Measurements from ENCODE around the gene PNLIPRP1.

PNLIPRP1 gene

DNA sequence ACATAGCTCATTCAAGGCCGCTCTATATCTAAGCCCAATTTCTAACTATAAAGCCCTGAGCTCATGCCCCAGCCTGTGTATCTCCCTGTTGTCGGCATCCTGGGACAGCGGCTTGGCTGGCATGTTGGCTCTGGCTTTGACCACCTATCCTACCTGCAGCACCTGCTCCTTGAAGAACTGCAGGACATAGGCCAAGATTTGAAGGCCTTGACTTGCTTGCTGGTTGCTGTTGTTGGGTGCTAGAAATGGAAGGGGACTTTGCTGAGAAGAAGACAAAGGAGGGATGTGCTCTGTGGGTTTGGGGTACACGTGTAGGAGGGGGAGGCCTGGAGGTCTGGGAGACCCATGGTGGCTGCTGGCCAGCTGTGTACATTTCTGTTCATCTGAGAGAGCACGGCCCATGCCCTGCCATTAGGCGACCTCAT is 41.1 kb downstream of the PNLIPRP1 start:
- no peak for DNase-seq (ENCODE audit: low spot score)

DNA sequence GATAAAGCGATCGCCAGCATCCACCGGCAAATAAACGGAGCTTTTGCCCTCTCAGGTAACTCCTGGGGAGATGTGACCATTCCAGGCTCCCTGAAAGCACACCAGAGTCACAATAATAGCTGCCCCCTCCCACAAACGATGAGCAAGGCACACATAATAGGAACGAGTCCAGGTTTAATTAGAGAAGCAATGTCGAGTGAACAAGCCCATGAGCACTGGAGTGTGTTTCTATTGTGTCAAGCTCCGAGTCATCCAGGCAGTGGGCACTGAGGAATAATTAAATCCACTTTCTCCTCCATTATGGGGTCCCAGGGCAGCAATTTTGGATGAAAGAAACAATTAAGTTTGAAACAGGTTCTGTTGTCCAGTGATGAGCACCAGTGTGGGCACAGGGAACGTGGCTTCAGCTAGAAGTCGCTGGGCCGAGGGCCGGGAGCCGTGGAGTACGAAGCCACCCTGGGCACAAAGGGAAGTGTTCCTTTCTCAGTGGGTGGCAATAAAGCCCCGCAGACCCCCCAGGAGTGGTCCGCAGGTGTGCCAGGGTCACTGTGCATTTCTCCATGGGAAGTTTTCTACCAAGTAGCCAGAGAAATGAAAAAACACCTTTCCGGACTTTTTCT is 41.9 kb downstream of the PNLIPRP1 start:
- no peak for DNase-seq (ENCODE audit: low spot score)

DNA sequence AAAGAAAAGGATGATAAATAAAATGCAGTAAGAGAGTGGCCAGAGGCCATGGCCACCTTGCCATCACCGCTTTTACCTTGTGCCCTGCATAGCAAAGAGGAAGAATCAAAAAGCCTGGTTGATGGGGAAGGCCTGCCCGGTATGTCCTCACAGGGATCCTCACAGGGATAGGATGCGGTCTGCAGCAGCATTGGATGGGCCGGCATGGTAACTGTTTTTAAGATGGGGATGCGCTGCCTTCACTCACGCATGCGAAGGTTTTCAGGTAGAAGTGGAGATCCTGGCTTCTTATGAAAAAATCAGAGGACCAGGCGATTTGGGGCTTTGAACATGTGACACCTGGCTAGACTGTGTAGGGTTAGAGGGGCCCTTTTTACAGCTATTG is 42.4 kb downstream of the PNLIPRP1 start:
- DNase-seq (ENCODE audit: low spot score) = no peak

DNA sequence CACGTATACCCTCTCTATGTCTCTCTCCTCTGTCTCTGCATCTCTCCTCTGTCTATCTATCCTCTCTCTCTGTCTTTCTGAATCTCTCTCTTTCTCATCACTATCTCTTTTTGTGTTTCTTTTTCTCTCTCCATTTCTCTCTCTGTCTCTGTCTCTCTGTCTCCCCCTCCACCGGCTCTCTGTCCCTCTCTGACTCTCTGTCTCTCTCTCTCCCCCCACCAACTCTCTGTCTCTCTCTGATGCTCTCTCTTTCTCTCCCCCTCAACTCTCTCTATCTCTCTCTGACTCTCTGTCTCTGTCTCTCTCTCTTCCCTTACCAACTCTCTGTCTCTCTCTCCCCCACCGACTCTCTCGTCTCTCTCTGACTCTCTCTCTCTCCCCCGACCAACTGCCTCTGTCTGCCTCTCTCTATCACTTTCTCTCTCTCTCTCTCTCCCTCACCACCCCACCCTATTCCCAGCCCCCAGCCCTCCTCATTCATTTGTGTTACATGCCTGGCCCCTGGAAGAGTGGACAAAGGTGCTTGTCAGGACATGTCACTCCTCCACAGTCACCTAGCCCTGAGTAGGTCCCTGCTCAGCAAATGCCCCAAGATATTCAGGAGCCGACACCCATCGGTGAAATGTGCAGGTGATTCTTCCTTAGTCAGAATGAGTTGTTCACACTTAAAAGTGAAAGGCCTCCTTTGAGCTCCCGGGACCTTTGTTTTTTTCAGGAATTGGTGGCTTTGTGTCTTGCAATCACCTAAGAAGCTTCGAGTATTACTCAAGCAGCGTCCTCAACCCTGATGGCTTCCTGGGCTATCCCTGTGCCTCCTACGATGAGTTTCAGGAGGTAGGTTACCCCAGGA is 43.6 kb downstream of the PNLIPRP1 start:
- no peak for DNase-seq (ENCODE audit: low spot score)

DNA sequence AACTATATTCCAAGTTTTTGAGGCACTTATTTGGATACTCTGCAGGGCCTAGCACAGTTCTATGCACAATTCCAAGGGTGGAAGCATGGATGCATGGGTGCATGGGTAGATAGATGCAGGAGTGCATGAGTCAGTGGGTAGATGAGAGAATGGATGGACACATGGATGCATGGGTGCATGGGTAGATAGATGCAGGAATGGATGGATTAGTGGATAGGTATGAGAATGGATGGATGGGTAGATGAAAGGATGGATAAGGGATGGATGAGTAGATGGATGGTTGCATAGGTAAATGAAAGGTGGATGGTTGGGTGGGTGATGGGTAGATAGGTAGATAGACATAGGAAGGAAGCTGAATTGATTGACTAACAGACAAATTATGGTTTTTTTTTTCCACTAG is 45.6 kb downstream of the PNLIPRP1 start:
- DNase-seq (ENCODE audit: low spot score) = no peak

DNA sequence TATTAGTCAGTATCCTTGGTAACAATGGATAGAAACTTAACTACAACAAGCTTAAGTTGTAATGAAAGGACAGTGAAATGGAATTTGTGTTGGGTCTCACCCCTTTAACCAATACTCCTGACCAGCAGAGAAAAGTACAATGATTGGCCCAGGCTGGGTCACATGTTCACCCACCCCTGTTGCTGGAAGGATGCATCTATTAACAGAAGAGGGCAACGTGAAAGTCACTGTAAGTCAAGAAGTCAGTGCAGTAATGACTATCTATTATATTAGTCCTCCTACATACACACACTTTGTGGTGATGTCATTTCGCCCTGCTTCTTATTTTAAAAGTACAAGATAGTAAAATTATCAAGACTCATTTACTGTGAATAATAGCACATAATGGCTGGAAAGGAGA is 46.2 kb downstream of the PNLIPRP1 start:
- no peak for DNase-seq (ENCODE audit: low spot score)

DNA sequence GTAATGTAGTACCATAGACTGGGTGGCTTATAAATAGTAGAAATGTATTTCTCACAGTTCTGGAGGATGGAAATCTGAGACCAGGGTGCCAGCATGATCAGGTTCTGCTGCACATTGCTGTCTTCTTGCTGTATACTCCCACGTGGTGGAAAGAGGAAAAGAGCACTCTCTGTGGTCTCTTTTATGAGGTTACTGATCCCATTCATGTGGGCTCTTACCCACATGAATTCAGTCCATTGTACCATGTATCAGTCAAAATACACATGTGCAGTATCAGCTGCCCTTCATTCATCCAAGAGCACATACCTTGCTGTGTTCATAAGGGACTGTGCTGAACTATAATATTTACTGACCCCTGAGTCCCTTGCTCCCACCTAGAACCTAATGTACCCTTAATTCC is 47.1 kb downstream of the PNLIPRP1 start:
- DNase-seq (ENCODE audit: low spot score) = no peak

DNA sequence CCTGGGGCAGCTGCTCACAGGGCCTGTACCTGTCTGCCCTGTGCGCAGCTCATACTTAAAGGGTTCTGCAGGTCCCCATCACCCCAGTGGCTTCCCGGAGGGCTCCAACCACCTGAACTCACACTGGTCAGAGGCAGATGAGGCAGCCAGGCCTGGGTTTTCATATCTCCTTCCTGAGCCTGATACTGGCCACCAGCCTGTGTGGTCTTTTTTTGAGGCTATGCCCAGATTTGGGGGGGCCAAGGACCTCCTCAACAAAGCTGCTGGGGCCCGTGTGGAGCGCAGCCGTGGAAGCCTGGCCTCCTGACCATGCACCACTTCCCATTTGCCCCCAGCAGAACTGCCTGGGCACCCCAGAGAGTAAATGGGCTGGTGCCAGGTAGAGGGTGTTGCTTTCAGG is 55.7 kb downstream of the PNLIPRP1 start:
- DNase-seq (ENCODE audit: low spot score) = no peak

DNA sequence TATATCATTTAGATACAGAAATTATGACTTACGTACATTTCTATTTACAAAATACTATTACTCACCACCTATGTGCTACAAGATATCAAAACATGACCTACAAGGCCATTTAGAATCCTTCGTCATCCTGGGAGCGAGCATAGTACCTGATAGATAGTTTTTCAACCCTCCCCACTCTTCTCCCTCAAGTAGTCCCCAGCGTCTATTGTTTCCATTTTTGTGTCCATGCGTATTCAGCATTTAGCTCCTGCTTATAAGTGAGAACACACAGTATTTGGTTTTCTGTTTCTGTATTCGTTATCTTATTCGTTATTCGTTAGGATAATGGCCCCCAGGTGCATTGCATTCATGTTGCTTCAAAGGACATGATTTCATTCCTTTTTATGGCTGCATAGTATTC is 58.1 kb downstream of the PNLIPRP1 start:
- no peak for DNase-seq (ENCODE audit: low spot score)

DNA sequence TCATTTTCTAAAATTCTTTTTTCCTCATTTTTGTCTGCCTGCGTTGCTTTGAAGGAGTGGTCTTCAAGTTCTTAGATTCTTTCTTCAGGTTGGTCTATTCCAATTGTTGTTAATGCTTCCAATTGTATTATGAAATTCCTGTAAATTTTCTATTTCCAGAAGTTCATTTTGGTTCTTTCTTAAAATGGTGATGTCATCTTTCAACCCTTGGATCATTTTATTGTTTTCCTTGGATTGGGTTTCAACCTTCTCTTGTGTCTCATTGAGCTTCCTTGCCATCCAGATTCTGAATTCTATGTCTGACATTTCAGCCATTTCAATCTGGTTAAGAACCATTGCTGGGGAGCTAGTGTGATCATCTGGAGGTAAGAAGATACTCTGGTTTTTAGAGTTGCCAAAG is 63.1 kb downstream of the PNLIPRP1 start:
- no peak for DNase-seq (ENCODE audit: low spot score)

DNA sequence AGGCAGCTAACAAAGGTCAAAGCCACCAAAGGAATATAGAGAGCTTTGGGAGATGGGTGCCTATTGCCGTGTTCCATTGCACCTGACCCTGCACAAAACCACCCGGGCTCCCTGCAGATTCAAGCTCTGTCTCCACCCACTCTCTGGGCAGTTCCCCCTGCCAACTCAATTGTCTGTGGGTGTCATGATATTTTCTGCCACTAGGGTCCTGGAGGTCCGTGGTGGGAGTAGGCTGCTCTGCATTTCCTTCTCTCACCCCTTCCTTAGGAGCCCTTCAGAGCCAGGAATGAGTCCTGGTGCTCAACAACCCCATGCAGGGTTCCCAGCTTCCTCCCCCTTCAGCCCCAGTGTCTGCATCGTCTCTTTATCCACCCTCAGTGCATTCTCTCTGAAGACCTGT is 64.1 kb downstream of the PNLIPRP1 start:
- DNase-seq (ENCODE audit: low spot score) = peak; percentile 12

DNA sequence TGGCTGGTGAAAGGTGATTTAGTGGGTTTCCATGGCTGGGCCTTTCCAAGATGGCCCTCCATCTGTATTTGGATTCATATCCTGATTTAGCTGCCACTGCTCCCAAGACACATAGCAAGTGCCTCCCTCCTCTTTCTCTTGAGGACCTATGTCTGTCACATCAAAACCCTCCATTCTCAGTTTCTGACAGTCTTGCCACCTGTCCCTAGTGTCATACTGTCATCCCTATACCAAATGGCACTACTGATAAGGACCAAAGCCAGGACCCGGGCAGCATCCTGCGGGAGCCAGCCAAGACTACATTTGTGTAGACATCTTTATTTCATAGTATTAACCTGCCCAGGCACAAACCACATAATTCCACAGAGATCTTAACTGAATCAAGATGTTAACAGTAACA is 64.8 kb downstream of the PNLIPRP1 start:
- DNase-seq (ENCODE audit: low spot score) = no peak

DNA sequence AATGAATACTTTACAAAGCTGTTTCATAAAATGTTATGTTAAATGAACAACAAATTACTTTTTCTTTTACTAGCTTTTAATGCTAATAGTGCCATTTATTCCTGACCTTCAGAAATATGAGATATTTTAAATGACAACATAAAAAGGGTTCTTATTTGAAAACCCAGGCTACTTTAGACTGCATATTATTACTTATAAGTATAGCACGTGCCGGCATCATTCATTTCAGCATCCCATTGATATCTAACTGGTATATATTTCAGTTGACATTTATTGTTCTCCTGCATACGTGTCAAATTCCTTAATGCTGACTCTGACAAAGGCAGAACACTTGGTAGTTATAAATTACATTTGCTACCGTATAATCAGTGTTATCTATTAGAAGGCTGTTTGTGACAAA is 65.3 kb downstream of the PNLIPRP1 start:
- DNase-seq (ENCODE audit: low spot score) = no peak

DNA sequence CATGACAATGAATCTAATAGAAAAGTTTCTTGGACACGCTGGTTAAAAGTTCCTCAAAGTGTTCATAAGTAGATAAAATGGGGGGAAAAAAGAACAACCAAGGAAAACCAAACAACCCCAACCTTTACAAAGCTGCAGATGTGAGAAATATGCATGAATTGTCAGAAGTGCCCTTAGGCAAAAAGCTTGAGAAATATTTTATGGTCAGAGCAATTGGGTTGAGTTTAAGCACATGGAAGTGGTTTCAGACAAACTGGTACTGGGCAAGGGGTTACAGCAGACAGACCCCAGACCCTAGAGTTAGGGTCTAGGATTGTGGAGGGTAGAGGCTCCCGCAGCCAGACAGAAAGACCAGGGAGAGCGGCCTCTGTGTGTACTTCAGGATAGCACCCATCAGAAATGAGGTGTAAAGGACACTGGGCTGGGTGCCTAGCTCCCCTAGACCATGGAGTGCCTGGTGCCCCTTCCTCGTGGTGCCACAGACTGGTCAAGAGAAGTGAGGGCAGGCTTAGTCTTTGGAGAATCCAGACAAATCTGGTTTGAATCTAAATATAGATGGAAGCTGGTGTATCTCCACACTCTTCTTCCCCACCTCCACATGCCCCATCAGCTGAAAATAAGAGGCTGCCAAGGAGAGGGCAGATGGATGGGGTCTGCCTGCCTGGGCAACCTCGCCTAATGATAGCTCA is 67.2 kb downstream of the PNLIPRP1 start:
- DNase-seq (ENCODE audit: low spot score) = no peak

Measured in germinal center (tissue), 1 donor.